IPS-20b (cell line): Measurements from ENCODE around the gene TRIM40.
"Not testable (repeated sequence)": the region's sequence is repeated elsewhere in the genome, so short reads cannot be mapped to it uniquely, and the experiment has no call there.

Source experiments
- H3K27ac ChIP-seq: one replicate; pipeline ENCODE4 v1.5.1; 2013; ENCODE audit warnings: low read length
- H3K27me3 ChIP-seq: 2 replicates; pipeline ENCODE4 v1.6.1; 2013; ENCODE audit warnings: mild to moderate bottlenecking, low read length, inconsistent platforms; ENCODE audit not compliant: insufficient read depth
- H3K36me3 ChIP-seq: 2 replicates; pipeline ENCODE4 v1.6.1; 2013; ENCODE audit warnings: low read depth, mild to moderate bottlenecking, inconsistent platforms, low read length, moderate library complexity; ENCODE audit not compliant: insufficient read depth
- H3K4me1 ChIP-seq: 2 replicates; pipeline ENCODE4 v1.6.1; 2013; ENCODE audit warnings: mild to moderate bottlenecking, control low read depth, inconsistent platforms, low read length, moderate library complexity; ENCODE audit not compliant: insufficient read depth
- H3K4me3 ChIP-seq: 2 replicates; pipeline ENCODE4 v1.5.1; 2013; ENCODE audit warnings: mild to moderate bottlenecking, low read length, inconsistent platforms
- H3K9ac ChIP-seq: 2 replicates; pipeline ENCODE4 v1.6.1; 2013; ENCODE audit warnings: low read depth, mild to moderate bottlenecking, inconsistent platforms, low read length, moderate library complexity
- H3K9me3 ChIP-seq: 2 replicates; pipeline ENCODE4 v1.6.1; 2013; ENCODE audit warnings: mild to moderate bottlenecking, low read depth, low read length, inconsistent platforms; ENCODE audit not compliant: insufficient read depth

Gene TRIM40

GRCh38 chr6:30160785-30161531 lies 25.0 kb downstream of the TRIM40 start, which contains the start of gene TRIM10:
TSS of gene TRIM10 (minus strand) at chr6:30161211. CDS start at chr6:30160858, 353 bp downstream.
- no peaks in the 10 kb centered on the region for H3K4me1 ChIP-seq
- no peak within 1 kb of the TSS for H3K4me3 ChIP-seq
- H3K27me3 ChIP-seq, result peaks cover 4% of the 10 kb centered on the region; the same call in 1 of the 2 replicates
- no peak within 1 kb of the TSS for H3K27ac ChIP-seq
- H3K9me3 ChIP-seq, result no peaks in the 10 kb centered on the region
- no peak within 1 kb of the TSS for H3K9ac ChIP-seq
- no peaks in the 10 kb centered on the region for H3K36me3 ChIP-seq

DNA sequence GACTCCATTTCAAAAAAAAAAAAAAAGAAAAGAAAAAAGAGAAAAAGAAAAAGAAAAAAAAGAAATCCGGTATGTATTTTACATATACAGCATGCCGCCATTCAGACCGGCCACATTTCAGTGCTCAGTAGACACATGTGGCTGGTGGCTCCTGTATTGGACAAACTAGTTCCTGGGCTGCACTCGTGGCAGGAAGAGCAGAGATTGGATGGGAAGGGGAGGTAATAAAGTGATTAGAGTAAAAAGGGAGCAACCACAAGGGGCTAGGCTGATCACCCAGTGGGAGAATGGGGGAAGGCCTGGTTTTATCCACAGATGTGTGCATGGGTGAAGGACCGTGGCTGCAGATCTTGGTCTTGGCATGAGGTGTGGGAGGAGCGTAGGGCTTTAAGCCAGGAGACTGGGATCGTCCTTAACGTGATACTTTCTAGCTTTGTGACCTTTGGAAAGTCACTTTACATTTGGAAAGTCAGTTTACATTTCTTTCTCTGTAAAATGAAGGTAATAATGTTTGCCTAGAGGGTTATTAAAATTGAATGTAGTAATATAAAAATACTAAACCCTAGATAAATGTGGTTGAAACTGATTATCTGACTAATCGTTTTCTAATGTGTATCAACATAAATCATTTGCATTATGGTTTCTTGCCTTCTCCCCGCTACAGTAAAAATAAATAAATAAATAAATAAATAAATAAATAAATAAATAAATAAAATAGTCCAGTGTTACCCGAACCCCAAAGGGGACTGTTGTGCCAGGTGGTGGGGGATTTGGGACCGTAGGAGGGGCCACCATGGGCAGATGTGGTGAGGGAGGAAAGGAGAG lies 26.5 kb downstream of the TRIM40 start:
- Histone ChIP-seq H3K4me1 (no peaks in the 10 kb centered on the region), H3K27me3 (peaks cover 10% of the 10 kb centered on the region; the same call in 1 of the 2 replicates), H3K4me3 (no peak overlapping the region), H3K9me3 (no peaks in the 10 kb centered on the region), H3K27ac (no peak overlapping the region), H3K36me3 (no peaks in the 10 kb centered on the region), H3K9ac (no peak overlapping the region)

- no peak within 1 kb of the TSS for H3K27ac ChIP-seq
These were observed 27.4 kb downstream of the TRIM40 start, which contains the start of gene TRIM15 for GRCh38 chr6:30163090-30163917. TSS of gene TRIM15 (plus strand) at chr6:30163546. CDS start at chr6:30163685, 139 bp downstream.

GRCh38 chr6:30163918-30164654 lies 28.1 kb downstream of the TRIM40 start:
- no peak overlapping the region for H3K27ac ChIP-seq
- H3K27me3 ChIP-seq, result peaks cover 18% of the 10 kb centered on the region; the same call in 1 of the 2 replicates
- H3K4me3 ChIP-seq, result no peak overlapping the region
- H3K9ac ChIP-seq, result no peak overlapping the region
- H3K9me3 ChIP-seq, result no peaks in the 10 kb centered on the region
- H3K36me3 ChIP-seq, result no peaks in the 10 kb centered on the region
- no peaks in the 10 kb centered on the region for H3K4me1 ChIP-seq

More at GRCh38 chr6:30163090-30163917, 27.4 kb downstream of the TRIM40 start, which contains the start of gene TRIM15:
- H3K4me1 ChIP-seq, result no peaks in the 10 kb centered on the region
- H3K9me3 ChIP-seq, result no peaks in the 10 kb centered on the region
- H3K36me3 ChIP-seq, result no peaks in the 10 kb centered on the region
- peaks cover 18% of the 10 kb centered on the region; the same call in 1 of the 2 replicates for H3K27me3 ChIP-seq
- H3K4me3 ChIP-seq, result no peak within 1 kb of the TSS
- no peak within 1 kb of the TSS for H3K9ac ChIP-seq

DNA sequence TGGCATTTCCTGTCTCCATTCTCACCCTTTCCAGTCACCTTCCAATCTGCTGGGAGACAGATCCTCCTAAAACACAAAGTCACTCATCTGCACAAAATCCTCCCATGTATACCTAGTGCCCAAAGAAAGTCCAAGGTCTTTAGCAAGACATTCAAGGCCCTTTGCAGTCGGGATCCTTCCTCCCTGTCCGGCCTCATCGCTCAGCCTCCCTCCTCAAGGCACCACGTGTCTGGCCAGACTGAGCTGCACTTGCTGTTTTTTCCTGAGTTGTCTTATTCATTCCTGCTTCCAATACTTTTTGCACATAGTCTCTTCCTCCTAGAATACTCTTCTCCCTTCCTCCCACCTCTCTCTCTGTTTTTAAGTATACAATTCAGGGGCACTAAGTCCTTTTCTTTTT lies 28.8 kb downstream of the TRIM40 start:
- Histone ChIP-seq H3K4me3 (no peak overlapping the region), H3K9ac (no peak overlapping the region), H3K27ac (no peak overlapping the region), H3K36me3 (no peaks in the 10 kb centered on the region), H3K4me1 (no peaks in the 10 kb centered on the region), H3K9me3 (no peaks in the 10 kb centered on the region), H3K27me3 (peaks cover 14% of the 10 kb centered on the region; the same call in 1 of the 2 replicates)

DNA sequence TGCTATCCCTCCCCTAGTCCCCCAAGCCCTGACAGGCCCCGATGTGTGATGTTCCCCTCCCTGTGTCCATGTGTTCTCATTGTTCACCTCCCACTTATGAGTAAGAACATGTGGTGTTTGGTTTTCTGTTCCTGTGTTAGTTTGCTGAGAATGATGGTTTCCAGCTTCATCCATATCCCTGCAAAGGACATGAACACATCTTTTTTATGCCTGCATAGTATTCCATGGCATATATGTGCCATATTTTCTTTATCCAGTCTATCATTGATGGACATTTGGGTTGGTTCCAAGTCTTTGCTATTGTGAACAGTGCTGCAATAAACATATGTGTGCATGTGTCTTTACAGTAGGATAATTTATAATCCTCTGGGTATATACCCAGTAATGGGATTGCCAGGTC lies 29.3 kb downstream of the TRIM40 start:
- not testable (repeated sequence) for H3K4me3 ChIP-seq

DNA sequence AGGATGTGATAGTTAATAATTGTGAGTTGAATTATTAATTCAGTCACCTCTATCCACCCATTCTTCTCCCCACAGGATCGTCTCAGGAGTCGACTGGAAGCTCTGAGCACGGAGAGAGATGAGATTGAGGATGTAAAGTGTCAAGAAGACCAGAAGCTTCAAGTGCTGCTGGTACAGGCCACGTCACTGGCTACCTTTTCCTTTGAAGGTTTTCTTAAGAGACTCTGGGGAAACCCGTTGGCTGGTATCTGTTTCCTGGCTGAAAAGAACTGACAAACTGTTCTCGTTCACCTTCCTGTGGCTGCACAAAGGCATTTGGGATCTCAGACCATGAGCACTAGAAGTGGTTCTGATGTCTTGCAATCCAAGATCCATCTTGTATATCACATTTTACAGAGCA lies 31.2 kb downstream of the TRIM40 start:
- H3K27me3 ChIP-seq, result peaks cover 33% of the 10 kb centered on the region

More for the DNA sequence above, 29.3 kb downstream of the TRIM40 start:
- peaks cover 15% of the 10 kb centered on the region for H3K27me3 ChIP-seq
- not testable (repeated sequence) for H3K36me3 ChIP-seq, H3K9me3 ChIP-seq, H3K4me1 ChIP-seq, H3K27ac ChIP-seq, H3K9ac ChIP-seq

GRCh38 chr6:30168741-30169140 lies 32.8 kb downstream of the TRIM40 start:
- no peaks in the 10 kb centered on the region for H3K36me3 ChIP-seq
- no peaks in the 10 kb centered on the region for H3K4me1 ChIP-seq
- no peak overlapping the region for H3K27ac ChIP-seq
- H3K4me3 ChIP-seq, result no peak overlapping the region
- no peak overlapping the region for H3K9ac ChIP-seq
- H3K9me3 ChIP-seq, result no peaks in the 10 kb centered on the region
- peaks cover 44% of the 10 kb centered on the region for H3K27me3 ChIP-seq

More for the DNA sequence above, 31.2 kb downstream of the TRIM40 start:
- Histone ChIP-seq H3K9me3 (no peaks in the 10 kb centered on the region), H3K9ac (no peak overlapping the region), H3K4me3 (no peak overlapping the region), H3K27ac (no peak overlapping the region), H3K4me1 (no peaks in the 10 kb centered on the region), H3K36me3 (no peaks in the 10 kb centered on the region)

GRCh38 chr6:30169658-30170614 lies 34.0 kb downstream of the TRIM40 start:
- no peak overlapping the region for H3K9ac ChIP-seq
- peaks cover 44% of the 10 kb centered on the region for H3K27me3 ChIP-seq
- H3K4me1 ChIP-seq, result no peaks in the 10 kb centered on the region
- H3K27ac ChIP-seq, result no peak overlapping the region
- H3K4me3 ChIP-seq, result no peak overlapping the region
- no peaks in the 10 kb centered on the region for H3K36me3 ChIP-seq
- no peaks in the 10 kb centered on the region for H3K9me3 ChIP-seq
